RKO (cell line): Measurements from ENCODE around the gene INSYN1.

ENCODE experiments used
- DNase-seq: peaks from one replicate; pipeline ENCODE4 v3.0.0-alpha.2; 2016; ENCODE audit warnings: low spot score

The INSYN1 gene

GRCh38 chr15:73777741-73778140, 24.6 kb upstream of the INSYN1 start:
- no peak for DNase-seq

DNA sequence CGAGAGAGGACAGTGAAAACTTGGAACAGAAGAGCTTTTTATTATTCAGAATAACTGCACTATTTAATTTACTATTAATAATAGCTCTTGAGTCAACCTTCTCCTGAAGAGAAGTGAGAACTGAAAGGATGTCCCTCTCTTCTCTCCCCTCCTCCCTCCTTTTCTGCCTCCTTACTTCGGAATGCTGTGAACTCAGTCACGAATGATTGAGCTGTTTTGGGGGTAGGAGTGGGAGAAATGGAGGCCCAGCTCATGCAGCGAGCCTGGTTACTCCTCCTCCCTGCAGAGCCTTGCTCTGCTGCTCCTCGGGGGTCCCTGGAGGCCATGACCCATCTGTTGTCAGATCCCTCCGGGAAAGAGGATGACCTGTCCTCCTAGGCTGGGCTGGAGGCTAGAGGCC, 20.3 kb upstream of the INSYN1 start:
- no peak for DNase-seq

DNA sequence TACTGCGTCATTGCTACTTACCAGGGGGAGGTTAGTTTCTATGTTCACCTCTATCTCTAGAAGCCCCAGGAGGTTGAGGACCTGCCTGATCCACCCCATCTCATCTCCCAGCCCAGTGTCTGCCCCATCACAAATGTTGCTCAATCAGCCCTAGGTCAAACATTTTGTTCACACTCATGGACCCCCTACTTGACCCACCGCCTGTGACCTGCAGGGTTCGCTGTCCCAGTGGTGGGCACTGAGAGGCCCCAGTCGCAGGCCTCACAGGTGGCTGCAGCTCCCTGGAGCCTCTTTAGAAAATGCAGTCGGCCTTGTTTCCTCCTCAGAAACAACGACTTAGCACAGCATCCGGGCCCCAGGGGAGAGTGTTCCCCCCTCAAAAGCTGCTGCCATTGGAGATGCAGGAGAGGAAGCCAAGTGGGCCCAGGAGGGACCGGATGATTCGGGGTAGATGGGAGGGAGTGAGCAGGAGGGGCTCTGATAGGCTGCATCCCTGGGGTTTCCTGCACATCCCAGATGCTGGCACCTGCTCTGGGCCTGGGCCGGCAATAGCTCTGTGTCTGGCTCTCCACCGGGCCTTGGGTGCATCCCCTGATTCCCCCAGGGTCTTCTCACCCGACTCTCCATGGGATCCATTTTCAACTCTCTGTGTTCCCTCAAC, 18.4 kb upstream of the INSYN1 start:
- no peak for DNase-seq

- DNase-seq = no peak
Measured at GRCh38 chr15:73770050-73770449, 16.9 kb upstream of the INSYN1 start.

DNA sequence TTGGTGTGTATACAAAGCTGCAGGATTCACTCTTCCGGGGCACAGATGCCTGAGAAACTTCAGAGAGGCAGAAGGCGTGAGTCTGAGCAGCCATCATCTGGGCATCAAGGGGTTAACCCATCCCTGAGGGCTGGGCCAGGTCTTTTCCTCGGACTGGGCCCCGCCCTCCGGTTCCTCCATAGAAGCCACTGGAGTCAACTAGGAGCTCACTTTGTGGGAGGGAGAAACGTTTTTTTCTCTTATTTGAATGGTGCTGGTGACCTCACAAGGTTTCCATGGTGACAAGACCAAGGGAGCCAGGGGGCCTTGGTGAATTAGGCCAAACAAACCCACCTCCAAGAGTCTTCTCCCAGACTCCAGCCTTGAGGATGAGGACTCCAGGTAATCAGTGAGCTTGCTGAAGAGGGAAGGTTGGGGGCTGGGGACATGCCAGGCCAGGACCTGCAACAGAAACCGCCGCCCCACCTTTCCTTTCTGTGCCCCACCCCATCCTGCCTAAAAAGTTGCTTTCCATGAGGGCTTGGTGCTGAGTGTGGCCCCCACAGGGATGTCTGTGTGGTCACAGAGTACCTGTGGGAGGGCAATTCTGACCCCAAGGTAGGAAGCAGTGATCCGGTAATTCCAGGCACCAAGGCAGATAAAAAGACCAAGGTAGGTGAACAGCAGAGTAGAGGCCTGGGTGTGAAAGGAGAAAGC, 14.8 kb upstream of the INSYN1 start:
- DNase-seq = no peak

GRCh38 chr15:73766598-73766997, 13.4 kb upstream of the INSYN1 start:
- DNase-seq = no peak

DNA sequence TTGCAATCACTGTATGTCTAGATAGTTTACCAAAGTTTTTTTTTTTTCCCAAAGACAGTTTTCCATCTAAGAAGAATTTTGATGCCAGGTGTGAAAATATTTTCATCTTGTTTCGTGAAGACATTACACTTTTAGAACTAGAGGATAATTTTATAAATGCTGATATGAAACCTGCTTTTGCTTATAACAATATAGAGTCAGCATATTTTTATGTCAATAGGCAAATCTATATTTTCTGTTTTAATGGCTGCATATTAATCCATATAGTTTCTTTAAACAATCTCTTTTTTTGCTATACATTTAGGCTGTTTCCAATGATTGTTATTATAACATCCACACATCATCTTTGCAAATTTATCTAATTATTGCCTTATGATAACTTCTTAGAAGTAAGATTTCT, 12.6 kb upstream of the INSYN1 start:
- DNase-seq = no peak

DNA sequence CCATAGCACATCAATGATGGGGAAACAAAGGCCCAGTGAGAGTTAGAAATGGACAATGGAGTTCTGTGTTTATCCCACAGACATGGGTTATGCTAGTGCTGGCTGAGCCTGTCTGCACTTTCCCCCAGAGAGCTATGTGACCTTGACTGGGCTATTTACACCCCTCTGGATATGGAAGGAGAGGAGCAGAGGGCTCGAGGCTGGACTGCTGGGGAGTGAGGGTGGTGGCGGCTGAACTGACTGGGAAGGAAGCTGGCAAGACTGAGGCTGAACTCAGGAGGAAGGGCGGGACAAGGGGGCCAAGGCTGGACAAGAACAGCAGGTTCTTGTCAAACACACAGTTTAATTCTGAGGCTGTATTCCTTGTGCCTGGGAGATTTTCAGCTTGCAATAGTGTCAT, 10.8 kb upstream of the INSYN1 start:
- no peak for DNase-seq

DNA sequence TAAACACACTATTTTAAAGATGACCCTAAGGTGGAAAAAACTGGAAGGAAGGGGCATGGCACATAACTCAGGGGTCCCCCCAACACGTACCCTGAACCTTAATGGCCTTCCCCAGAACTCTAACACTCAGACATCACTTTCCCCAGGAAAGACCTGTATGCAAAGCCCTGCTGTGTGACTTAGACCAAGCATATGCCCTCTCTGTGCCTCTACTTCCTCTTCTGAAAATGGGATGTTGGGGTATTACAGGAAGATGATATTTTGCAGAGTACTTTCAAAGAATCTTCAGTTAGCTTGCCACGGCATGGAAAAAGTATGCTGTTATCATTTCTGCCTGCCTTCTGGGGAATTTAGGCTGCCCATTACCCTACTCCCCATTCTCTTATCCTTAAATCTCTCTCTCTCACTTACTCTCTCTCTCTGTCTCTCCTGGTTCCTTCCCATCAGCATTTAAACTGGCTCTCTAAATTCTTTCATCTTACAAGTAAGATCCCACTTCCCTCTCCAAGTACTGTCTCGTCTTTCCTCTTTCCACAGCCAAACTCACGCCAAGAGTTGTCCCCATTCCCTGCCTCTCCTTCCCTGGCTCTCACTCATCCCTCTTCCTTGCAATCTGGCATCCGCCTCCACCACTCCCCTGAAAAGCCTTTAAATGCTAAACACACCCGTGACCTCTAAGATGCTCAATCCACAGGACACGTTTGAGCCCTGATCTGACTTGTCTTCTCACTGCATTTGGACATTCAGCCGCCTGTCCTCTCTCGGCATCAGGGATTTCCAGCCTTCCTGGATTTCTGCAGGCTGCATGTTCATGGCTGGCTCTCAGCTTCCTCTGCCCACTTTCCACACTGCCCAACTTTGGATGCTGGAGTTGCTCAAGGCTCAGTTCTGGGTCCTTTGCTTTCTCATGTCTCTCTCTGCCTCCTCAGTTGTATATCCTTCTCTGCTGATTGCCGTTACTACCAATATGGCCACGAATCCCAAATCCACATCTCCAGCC, 7.5 kb upstream of the INSYN1 start:
- DNase-seq = no peak

GRCh38 chr15:73758461-73758860, 5.3 kb upstream of the INSYN1 start:
- no peak for DNase-seq

- DNase-seq = no peak
Measured at GRCh38 chr15:73757571-73757970, 4.4 kb upstream of the INSYN1 start.

- no peak for DNase-seq
Measured at GRCh38 chr15:73756947-73757513, 3.9 kb upstream of the INSYN1 start.

- no peak for DNase-seq
Measured at GRCh38 chr15:73756390-73756789, 3.2 kb upstream of the INSYN1 start.

- DNase-seq = no peak
Measured at GRCh38 chr15:73755946-73756345, 2.8 kb upstream of the INSYN1 start.

DNA sequence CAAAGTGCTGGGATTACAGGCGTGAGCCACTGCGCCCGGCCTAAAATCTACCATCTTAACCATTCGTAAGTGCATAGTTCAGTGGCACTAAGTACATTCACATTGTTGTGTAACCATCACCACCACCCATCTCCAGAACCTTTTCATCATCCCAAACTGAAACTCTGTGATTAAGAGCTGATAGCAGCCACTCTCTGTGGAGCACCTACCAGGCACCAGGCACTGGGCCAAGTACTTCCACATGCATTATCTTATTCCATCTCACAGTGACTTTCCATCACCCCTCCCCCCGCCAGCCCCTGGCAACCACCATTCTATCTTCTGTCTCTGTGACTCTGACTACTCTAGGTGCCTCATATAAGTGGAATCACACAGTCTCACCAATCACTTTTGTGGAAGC, 2.3 kb upstream of the INSYN1 start:
- no peak for DNase-seq

GRCh38 chr15:73754461-73754860, 1.3 kb upstream of the INSYN1 start:
- DNase-seq = no peak

- no peak for DNase-seq
Measured at GRCh38 chr15:73752806-73753193, 351 bp downstream of the INSYN1 start.

DNA sequence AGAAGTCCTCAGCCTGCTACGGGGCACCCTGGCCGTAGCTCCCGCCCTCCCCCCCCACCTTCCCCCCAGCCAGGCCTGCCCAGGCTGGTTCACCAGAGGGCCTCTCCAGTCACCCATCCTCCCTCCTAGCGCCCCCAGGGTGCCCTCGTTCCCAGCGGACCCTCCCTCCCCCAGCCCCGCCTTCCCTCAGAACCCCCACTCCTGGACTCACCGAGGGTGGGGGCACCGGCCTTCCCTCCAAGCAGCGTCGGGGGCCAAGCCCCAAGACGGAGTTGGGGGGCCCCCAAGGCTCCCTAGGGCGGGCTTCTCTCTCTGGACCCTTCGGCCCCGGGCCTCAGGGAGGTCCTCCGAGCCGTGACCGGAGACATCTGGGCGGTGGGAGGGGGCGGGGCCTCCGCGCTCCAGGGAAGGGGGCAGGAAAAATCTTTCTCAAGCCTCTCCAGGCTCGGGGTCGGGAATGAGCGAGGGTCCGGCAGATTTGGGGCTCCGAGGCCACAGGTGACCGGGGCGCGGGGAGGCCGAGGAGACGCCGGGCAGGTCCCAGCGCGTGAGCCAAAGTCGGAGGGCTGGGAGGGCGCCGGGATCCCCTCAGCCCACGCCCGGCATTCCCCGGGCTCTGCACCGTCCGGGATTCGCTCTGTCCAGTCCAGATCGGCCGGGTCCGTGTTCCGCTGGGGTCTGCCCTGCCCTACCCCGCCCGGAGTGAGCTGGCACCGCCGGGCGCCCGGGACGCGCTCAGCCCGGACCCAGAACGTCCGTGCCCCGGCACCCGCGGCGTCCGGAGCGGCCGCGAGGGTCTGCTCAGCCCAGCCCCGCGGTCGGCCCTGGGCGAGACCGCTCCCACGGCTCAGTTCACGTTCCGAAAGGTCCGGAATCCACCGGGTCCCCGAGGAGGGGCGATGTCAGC, 999 bp downstream of the INSYN1 start:
- no peak for DNase-seq

GRCh38 chr15:73751511-73751898, 1.6 kb downstream of the INSYN1 start:
- no peak for DNase-seq

DNA sequence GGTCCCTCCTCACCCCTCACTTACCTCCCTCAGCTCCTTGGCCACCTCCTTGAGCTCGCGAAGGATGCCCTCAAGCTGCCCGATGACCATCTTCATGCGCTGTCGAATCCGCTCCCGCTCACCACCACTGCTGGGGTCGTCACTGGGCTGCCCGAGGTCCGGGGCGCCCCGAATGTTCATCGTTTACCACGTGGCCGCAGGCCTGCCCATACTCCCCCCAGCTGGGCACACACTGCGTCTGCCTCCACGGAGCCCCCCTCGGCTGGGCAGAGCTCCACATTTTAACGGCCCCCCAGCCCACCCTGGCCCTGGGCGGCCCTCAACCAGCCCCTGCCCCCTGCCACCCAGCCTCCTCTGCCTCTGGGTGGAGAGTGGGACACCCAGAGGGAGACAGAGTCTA, 2.2 kb downstream of the INSYN1 start:
- no peak for DNase-seq

GRCh38 chr15:73750438-73750837, 2.7 kb downstream of the INSYN1 start:
- no peak for DNase-seq
